Measurements from ENCODE around the gene SRD5A1. TPM values are rescaled to one million over a fixed set of nuclear protein-coding genes. Genes with fewer than 3 reads are reported as not detected.

Gene SRD5A1
- total and polyA plus RNA-seq, 2 of the 8 experiments (the other 6 are each of a cell fraction or from before 2014, with no cell fraction given) = 34.7 to 42.4 TPM

- Histone ChIP-seq H4K8ac (ENCODE audit: extremely low read depth, insufficient read depth, low read length) (no peak overlapping the region), H3K14ac (ENCODE audit: insufficient read length) (no peak overlapping the region), H2BK5ac (ENCODE audit: low read depth, low read length) (no peak overlapping the region), H2BK15ac (ENCODE audit: low read length) (no peak overlapping the region), H4K91ac (replicated peaks; ENCODE audit: insufficient read length, low read length) (no peak overlapping the region), H3K18ac (ENCODE audit: extremely low read depth, low read length) (no peak overlapping the region), H3K79me2 (ENCODE audit: control insufficient read depth in 1 of 2, insufficient read depth in 2 of 2, low read length in 2 of 2) (peaks cover 29 to 82% of the 10 kb centered on the region in 2 experiments), H4K20me1 (replicated peaks in 1 of 2; ENCODE audit: control insufficient read depth in 1 of 2, insufficient read depth in 2 of 2, low read length in 2 of 2) (peaks cover 7 to 23% of the 10 kb centered on the region in 2 experiments), H2AK5ac (ENCODE audit: low read depth, low read length) (no peak overlapping the region), H3K4me3 (ENCODE audit: extremely low read depth in 1 of 4, insufficient read depth in 2 of 4, low read depth in 3 of 4, low read length in 4 of 4) (peak overlapping the region in 3 of 4 experiments; percentile 5 to 99 (median 91); a peak in 3 of 8 replicates), H2AFZ (ENCODE audit: low read length) (no peak overlapping the region), H2BK20ac (ENCODE audit: low read length) (no peak overlapping the region), H2BK12ac (ENCODE audit: low read depth, low read length) (no peak overlapping the region), H3K4me1 (replicated peaks in 1 of 4; ENCODE audit: control insufficient read depth in 3 of 4, insufficient read depth in 4 of 4, low read length in 3 of 4) (peaks cover 0 to 4% (median 1%) of the 10 kb centered on the region in 4 experiments; a peak in 4 of 7 replicates), H2BK120ac (replicated peaks; ENCODE audit: low read depth, low read length) (no peak overlapping the region), H3K36me3 (ENCODE audit: control insufficient read depth in 2 of 4, insufficient read depth in 4 of 4, low read length in 3 of 4) (peaks cover 9 to 49% (median 25%) of the 10 kb centered on the region in 4 experiments), H4K5ac (ENCODE audit: insufficient read length, low read depth, low read length) (no peak overlapping the region), H3K27ac (ENCODE audit: low read depth, low read length) (no peak overlapping the region), H3K9ac (replicated peaks in 1 of 4; ENCODE audit: extremely low read depth in 1 of 4, low read depth in 3 of 4, low read length in 3 of 4) (no peak overlapping the region), H3K23ac (ENCODE audit: insufficient read length) (no peak overlapping the region), H3K79me1 (ENCODE audit: low read depth, low read length) (peaks cover 9% of the 10 kb centered on the region; the same call in 1 of the 2 replicates), H3K4me2 (ENCODE audit: insufficient read depth in 1 of 2, low read depth in 2 of 2, low read length in 2 of 2) (peak overlapping the region; percentile 68 to 77; a peak in 2 of 4 replicates), H3K9me3 (ENCODE audit: insufficient read depth in 2 of 2, low read depth in 1 of 2, low read length in 1 of 2) (no peaks in the 10 kb centered on the region), H3K4ac (replicated peaks; ENCODE audit: insufficient read length, low read depth, low read length) (no peak overlapping the region), H3K23me2 (ENCODE audit: low read depth, low read length) (peaks cover 2% of the 10 kb centered on the region; the same call in 1 of the 2 replicates), H3K27me3 (replicated peaks in 1 of 4; ENCODE audit: control insufficient read depth in 3 of 4, extremely low read depth in 1 of 4, insufficient read depth in 3 of 4, low read length in 3 of 4) (no peaks in the 10 kb centered on the region), H3K56ac (replicated peaks; ENCODE audit: insufficient read length, low read depth, low read length) (no peak overlapping the region)
- CTCF ChIA-PET (ENCODE audit: partially characterized antibody) = interaction anchor here (0.9 to 3.0 kb wide), 5 partner anchors 8 to 114 kb away, joined by 3 to 13 read pairs (median 3); no protein-coding TSS in a partner anchor
- TF ChIP-seq KDM4A (IDR thresholded peaks at IDR 0.05; ENCODE audit: low read depth, low read length, severe bottlenecking) (no peak), EGR1 (IDR thresholded peaks at IDR 0.05; ENCODE audit: borderline replicate concordance, low read depth, low read length) (no peak)
- TF ChIP-seq, protein P1, sequence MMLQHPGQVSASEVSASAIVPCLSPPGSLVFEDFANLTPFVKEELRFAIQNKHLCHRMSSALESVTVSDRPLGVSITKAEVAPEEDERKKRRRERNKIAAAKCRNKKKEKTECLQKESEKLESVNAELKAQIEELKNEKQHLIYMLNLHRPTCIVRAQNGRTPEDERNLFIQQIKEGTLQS (IDR thresholded peaks at IDR 0.05; ENCODE audit: insufficient read depth, low read depth, low read length) = no peak
- POLR2A ChIA-PET (ENCODE audit: partially characterized antibody) = interaction anchor here (0.7 to 2.9 kb wide), 6 partner anchors 9 to 464 kb away, joined by 3 to 20 read pairs (median 4); no protein-coding TSS in a partner anchor
- FAIRE-seq = no peak
- no peak for DNase-seq (ENCODE audit: low read depth in 1 of 2, low spot score in 2 of 2)
- WGBS, 2 experiments (ENCODE audit: extremely low coverage in 1 of 2, insufficient coverage in 1 of 2, insufficient read length in 1 of 2, insufficient replicate concordance in 2 of 2, low coverage in 1 of 2, low lambda C conversion rate in 2 of 2, missing lambda C conversion rate in 1 of 2) = 93% methylated on average over 4 of the region's 4 CpGs; no CpG with 5 or more reads in 1 of the 2 experiments
These were observed 1.8 kb upstream of the SRD5A1 start for GRCh38 chr5:6631441-6631840.

All from H1 (cell line).